ENCODE data around the gene MAML3.

The MAML3 gene

GRCh38 chr4:139746431-139747171 lies 407.4 kb downstream of the MAML3 start:
- in situ Hi-C loops (cut with HindIII; ENCODE audit: low sequenced_read_pairs), result no loop called here

GRCh38 chr4:139745111-139745639 lies 408.8 kb downstream of the MAML3 start:
- in situ Hi-C loops (cut with HindIII; ENCODE audit: low sequenced_read_pairs), result no loop called here

GRCh38 chr4:139744232-139744631 lies 409.8 kb downstream of the MAML3 start:
- in situ Hi-C loops (cut with HindIII; ENCODE audit: low sequenced_read_pairs), result no loop called here

GRCh38 chr4:139743027-139743426 lies 411.0 kb downstream of the MAML3 start:
- in situ Hi-C loops (cut with HindIII; ENCODE audit: low sequenced_read_pairs), result no loop called here

GRCh38 chr4:139740531-139741041 lies 413.4 kb downstream of the MAML3 start:
- in situ Hi-C loops (cut with HindIII; ENCODE audit: low sequenced_read_pairs), result no loop called here

GRCh38 chr4:139740121-139740520 lies 413.9 kb downstream of the MAML3 start:
- in situ Hi-C loops (cut with HindIII; ENCODE audit: low sequenced_read_pairs), result no loop called here

- in situ Hi-C loops (cut with HindIII; ENCODE audit: low sequenced_read_pairs), result loop anchor here (5.0 kb wide), 1 partner anchor 623 kb away; no protein-coding TSS in a partner anchor
These were observed 415.0 kb downstream of the MAML3 start for GRCh38 chr4:139738846-139739613.

GRCh38 chr4:139736661-139737060 lies 417.3 kb downstream of the MAML3 start:
- in situ Hi-C loops (cut with HindIII; ENCODE audit: low sequenced_read_pairs), result loop anchor here (5.0 kb wide), 1 partner anchor 626 kb away; no protein-coding TSS in a partner anchor

- in situ Hi-C loops (cut with HindIII; ENCODE audit: low sequenced_read_pairs), result loop anchor here (5.0 kb wide), 1 partner anchor 626 kb away; no protein-coding TSS in a partner anchor
These were observed 417.7 kb downstream of the MAML3 start for GRCh38 chr4:139736274-139736660.

GRCh38 chr4:139735381-139736273 lies 418.4 kb downstream of the MAML3 start:
- in situ Hi-C loops (cut with HindIII; ENCODE audit: low sequenced_read_pairs), result loop anchor here (5.0 kb wide), 1 partner anchor 627 kb away; no protein-coding TSS in a partner anchor

GRCh38 chr4:139734875-139735380 lies 419.1 kb downstream of the MAML3 start:
- in situ Hi-C loops (cut with HindIII; ENCODE audit: low sequenced_read_pairs), result loop anchor here (5.0 kb wide), 3 partner anchors 77 to 627 kb away; no protein-coding TSS in a partner anchor

GRCh38 chr4:139734201-139734874 lies 419.6 kb downstream of the MAML3 start:
- in situ Hi-C loops (cut with HindIII; ENCODE audit: low sequenced_read_pairs), result loop anchor here (5.0 kb wide), 2 partner anchors 78 to 163 kb away; no protein-coding TSS in a partner anchor

GRCh38 chr4:139732991-139733570 lies 420.9 kb downstream of the MAML3 start:
- in situ Hi-C loops (cut with HindIII; ENCODE audit: low sequenced_read_pairs), result loop anchor here (5.0 kb wide), 2 partner anchors 79 to 164 kb away; no protein-coding TSS in a partner anchor

- in situ Hi-C loops (cut with HindIII; ENCODE audit: low sequenced_read_pairs), result no loop called here
These were observed 425.1 kb downstream of the MAML3 start for GRCh38 chr4:139728840-139729239.

GRCh38 chr4:139728146-139728545 lies 425.8 kb downstream of the MAML3 start:
- in situ Hi-C loops (cut with HindIII; ENCODE audit: low sequenced_read_pairs), result no loop called here

- in situ Hi-C loops (cut with HindIII; ENCODE audit: low sequenced_read_pairs), result no loop called here
These were observed 427.4 kb downstream of the MAML3 start for GRCh38 chr4:139726615-139727014.

- in situ Hi-C loops (cut with HindIII; ENCODE audit: low sequenced_read_pairs), result no loop called here
These were observed 428.7 kb downstream of the MAML3 start for GRCh38 chr4:139725236-139725635.

- in situ Hi-C loops (cut with HindIII; ENCODE audit: low sequenced_read_pairs), result no loop called here
These were observed 432.2 kb downstream of the MAML3 start for GRCh38 chr4:139721789-139722188.

- in situ Hi-C loops (cut with HindIII; ENCODE audit: low sequenced_read_pairs), result no loop called here
These were observed 433.2 kb downstream of the MAML3 start for GRCh38 chr4:139720806-139721205.

All from endothelial cell of hepatic sinusoid (primary cell).